Measurements from ENCODE around the gene IGF2. TPM values are rescaled to one million over a fixed set of nuclear protein-coding genes. Genes with fewer than 3 reads are reported as not detected.

IGF2 gene
- total and polyA plus RNA-seq, 2 donors (not counting 3 experiments of a cell fraction or from before 2014, with no cell fraction given): 5.7 to 21.0 TPM

DNA sequence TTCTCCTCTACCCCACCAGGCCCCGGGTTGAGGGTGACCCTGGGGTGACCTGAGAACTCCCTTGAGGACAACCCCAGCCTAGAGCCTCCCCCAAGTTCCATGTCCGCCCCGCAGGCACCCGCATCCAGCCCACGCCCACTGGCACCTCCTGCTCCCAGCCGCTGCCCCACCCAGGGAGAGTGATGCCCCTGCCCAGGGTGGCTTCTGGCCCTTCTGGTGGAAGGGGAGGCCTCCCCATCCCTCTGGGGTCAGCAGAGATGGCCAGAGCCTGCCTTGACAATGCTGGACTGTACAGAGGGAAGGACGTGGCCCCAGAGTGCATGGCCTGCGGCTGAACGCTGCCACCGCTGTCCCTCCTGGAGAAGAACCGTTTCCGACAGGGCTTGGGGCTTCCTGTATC lies 33.5 kb upstream of the IGF2 start:
- POLR2A ChIA-PET: no interaction called here
- CTCF ChIA-PET: no interaction called here
- dilution Hi-C loops (cut with MboI; ENCODE audit: extremely low pct_ligation_motif_present, low sequenced_read_pairs) (no loop called here), intact Hi-C loops (cut with micrococcal nuclease) (no loop called here)
- Histone ChIP-seq H3K27ac (ENCODE audit: insufficient read depth, low read depth, low read length) (no peak overlapping the region), H2AFZ (ENCODE audit: low read depth, low read length) (no peak overlapping the region), H3K4me2 (ENCODE audit: insufficient read depth, low read length) (no peak overlapping the region), H3K9ac (replicated peaks; ENCODE audit: extremely low read depth, insufficient read depth, low read length) (no peak overlapping the region), H3K27me3 (ENCODE audit: control insufficient read depth in 2 of 2, insufficient read depth in 2 of 2, low read length in 2 of 2) (no peaks in the 10 kb centered on the region), H4K20me1 (replicated peaks; ENCODE audit: control insufficient read depth, extremely low read depth, insufficient read depth, low read length) (no peaks in the 10 kb centered on the region), H3K4me3 (replicated peaks in 1 of 3; ENCODE audit: insufficient read depth in 1 of 3, low read depth in 1 of 3, low read length in 3 of 3) (no peak overlapping the region), H3K9me1 (replicated peaks; ENCODE audit: control insufficient read depth, extremely low read depth, insufficient read depth, low read length) (no peaks in the 10 kb centered on the region), H3K4me1 (ENCODE audit: control insufficient read depth, extremely low read depth, insufficient read depth, low read length) (no peaks in the 10 kb centered on the region), H3K9me3 (replicated peaks; ENCODE audit: control insufficient read depth, insufficient read depth, low read length) (no peaks in the 10 kb centered on the region), H3K36me3 (ENCODE audit: control insufficient read depth in 2 of 2, extremely low read depth in 1 of 2, insufficient read depth in 2 of 2, low read length in 2 of 2) (no peaks in the 10 kb centered on the region), H3K79me2 (ENCODE audit: control insufficient read depth, insufficient read depth, low read length) (no peaks in the 10 kb centered on the region)
- BruUV-seq (replicated peaks): no TSS peak
- TF ChIP-seq POLR2A (IDR thresholded peaks at IDR 0.05; ENCODE audit: low read depth, low read length) (no peak), FOS (IDR thresholded peaks at IDR 0.05; ENCODE audit: borderline replicate concordance, insufficient read depth, low read length) (no peak), GATA2 (IDR thresholded peaks at IDR 0.05; ENCODE audit: insufficient read depth, insufficient read length, low read depth, low read length) (no peak), CTCF (IDR thresholded peaks at IDR 0.05; ENCODE audit: extremely low read depth in 1 of 2, insufficient read depth in 1 of 2, low read depth in 1 of 2, low read length in 2 of 2) (no peak), EZH2 (IDR thresholded peaks at IDR 0.05; ENCODE audit: borderline replicate concordance, low read depth, low read length, severe bottlenecking) (no peak), MYC (IDR thresholded peaks at IDR 0.05; ENCODE audit: low read depth, low read length) (no peak), JUN (IDR thresholded peaks at IDR 0.05; ENCODE audit: borderline replicate concordance, insufficient read depth, insufficient read length, low read depth) (no peak), POLR2AphosphoS5 (IDR thresholded peaks at IDR 0.05; ENCODE audit: insufficient read depth, low read depth, low read length) (no peak)
- TF ChIP-seq, protein P1, sequence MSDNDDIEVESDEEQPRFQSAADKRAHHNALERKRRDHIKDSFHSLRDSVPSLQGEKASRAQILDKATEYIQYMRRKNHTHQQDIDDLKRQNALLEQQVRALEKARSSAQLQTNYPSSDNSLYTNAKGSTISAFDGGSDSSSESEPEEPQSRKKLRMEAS (IDR thresholded peaks at IDR 0.05; ENCODE audit: insufficient read depth, insufficient read length): no peak
- DNase-seq (ENCODE audit: low read depth, low spot score): no peak
- no peak for FAIRE-seq
